Fibroblast of gingiva (primary cell): ENCODE results near the gene KCTD5.

Source experiments
- DNase-seq: peaks from one replicate; pipeline ENCODE4 v3.0.0-alpha.2; 2011; ENCODE audit warnings: low read depth

Gene KCTD5

DNA sequence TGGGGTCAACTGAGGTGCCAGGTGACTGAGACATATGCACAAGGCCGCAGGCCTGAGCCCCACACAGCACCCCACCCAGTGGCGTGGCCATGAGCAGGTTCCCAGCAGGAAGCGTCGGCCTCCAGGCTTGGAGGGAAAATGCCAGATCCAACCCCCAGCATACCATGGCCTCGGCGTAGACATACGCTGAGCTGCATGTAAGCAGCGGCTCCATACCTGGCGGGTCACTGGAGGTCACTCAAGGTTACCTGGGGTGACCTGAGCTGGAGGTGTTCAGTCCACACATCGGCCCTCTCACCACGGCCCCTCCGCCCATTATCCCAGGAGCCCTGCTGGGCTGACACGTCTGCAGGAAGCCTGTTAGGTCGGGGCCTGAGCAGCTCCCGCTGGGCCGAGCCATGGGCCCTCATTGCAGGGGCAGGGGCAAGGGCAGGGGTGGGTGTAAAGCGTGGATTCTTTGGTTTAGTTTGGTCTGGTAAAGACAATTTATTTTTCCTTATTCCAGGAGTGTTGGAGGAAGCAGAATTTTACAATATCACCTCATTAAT, 15.2 kb downstream of the KCTD5 start:
- no peak for DNase-seq

DNA sequence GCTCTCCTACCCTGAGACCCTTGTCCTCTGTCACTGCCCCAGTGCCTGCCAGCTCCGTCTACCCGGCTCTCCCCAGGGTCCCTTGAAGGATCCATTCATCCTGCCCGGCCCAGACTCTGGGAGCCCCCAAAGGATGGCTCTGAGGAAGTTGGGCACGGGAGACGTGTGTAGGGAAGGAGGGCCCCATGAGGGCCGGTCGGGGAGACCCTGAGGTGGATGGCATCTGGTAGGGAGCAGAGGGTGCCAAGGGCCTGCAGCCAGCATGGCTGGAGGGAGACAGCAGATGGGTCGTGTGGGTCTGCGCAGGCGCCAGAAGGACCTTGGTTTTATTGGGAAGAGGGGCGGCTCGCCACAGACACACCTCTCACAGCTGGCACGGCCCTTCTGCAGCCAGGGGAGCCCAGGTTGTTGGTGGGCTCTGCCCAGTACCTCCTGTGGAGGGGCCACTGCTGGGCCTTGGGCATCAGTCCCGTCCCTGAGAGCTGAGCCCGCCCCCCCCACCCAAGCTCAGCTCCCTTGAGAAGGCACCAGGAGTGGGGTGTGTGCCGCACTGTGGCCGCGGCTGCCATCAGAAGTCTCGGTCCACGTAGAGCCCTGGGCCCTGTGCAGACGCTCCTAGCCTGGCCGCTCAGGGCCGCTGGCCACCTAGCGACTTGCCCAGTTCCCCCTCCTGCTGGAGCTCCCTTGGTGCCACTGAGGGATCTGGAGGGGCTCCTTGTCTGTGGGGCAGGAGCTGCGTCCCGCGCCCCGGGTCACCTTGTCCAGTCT, 16.0 kb downstream of the KCTD5 start:
- DNase-seq = no peak

DNA sequence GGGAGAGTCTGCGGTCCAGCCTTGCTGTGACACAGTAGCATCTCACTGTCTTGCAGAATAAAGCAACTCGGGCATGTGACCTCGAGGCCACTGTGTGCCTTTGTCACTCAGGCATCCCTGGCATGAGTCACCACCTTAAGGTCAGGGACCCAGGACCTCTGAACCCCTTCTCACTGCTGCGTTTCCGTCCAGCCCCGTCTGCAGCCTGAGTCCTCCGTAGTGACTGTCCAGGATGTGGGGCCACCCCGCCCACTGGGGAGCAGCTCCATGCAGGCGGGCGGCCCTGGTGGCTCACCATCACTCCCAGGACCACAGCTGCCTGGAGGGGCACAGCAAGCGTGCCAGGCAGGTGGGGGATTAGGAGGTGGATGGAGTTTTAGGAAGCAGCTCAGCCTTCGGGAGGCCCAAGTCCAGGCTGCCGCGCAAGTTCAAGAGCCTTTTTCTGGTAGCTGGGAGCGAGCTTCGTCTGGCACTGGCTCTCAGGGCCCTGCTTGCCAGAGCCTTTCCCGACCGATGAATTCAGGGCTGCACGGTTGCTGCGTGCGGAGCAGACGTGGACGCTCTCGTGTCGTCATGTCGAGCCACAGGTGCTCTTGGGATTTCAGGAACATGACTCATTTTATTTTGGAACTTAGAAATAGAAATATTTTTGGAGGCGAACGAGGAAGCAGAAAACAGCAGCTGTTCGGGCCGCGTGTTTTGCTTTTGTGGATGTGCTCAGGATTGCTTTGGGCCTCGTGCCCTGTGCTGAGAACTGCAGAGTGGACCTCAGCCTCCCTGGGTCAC, 16.8 kb downstream of the KCTD5 start:
- DNase-seq = no peak

DNA sequence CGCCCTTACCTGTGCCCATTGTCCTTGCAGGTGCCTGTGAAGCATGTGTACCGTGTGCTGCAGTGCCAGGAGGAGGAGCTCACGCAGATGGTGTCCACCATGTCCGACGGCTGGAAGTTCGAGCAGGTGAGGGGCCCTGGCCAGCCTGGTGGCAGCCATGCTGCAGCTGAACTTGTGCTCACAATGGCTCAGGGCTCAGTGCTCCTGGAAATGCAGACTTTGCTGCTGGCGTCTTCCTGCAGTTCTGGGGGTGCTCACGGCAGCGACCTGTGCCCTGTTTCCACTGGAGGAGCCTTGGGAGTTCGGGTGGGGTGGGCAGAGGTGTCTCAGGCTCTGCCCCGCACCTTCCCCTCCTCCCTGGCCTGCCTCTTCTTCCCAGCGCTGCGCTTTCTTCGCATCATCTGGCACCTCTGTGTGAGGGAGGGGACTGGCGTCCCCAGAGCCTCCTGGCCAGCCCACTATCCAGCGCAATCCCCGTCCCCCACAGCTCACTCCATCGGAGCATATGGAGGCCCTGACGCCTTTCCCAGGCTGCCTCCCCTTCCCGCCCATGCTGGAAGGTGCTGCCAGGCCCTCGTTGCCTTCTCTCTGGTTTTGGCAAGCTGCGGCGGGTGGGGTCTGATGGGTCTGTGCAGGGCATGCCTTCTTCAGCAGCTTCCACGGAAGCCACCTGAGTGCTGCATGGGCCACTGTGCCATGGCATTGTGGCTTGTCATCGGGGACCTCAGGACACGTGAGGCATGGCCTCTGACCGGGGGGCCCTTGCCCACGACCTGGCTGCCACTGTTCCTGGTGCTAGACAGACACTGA, 17.7 kb downstream of the KCTD5 start:
- DNase-seq = no peak

DNA sequence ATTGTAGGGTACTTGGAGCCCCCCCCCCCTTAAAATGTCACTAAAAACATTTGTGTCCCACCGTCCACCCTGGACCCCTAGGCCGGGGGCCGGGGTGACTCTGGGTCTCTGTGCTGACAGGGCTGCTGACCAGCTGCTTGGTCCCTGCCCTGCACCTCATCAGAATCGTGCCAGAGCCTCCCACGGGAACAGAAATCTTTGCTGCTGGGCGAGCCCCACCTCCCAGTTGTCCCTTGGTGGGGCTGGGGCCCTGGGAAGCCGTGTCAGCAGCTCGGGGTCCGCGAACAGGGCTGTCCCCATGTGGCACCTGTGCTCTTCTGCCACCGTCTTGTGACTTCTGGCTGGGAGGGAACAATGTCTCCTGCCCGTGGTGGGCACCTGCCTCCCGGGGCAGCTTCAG, 18.5 kb downstream of the KCTD5 start:
- DNase-seq = no peak

DNA sequence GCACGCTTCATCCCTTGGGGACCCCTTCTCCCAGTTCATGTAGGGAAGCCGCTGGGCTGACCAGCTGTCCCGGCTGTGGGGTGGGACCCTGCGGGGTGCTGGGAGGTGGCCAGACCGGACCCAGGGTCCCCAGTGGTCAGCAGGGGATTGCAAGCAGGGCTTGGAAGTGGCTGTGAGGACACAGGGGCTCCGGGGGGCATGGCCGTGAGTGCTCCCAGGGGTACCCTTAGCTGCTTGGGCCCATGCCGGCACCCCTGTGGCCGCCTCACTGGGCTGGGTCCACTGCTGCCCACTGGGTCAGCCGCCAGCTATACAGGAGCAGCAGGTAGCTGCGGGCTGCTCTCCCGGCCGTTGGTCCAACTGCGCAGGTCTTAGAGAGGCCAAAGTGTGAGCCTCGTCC, 18.9 kb downstream of the KCTD5 start:
- DNase-seq = no peak

DNA sequence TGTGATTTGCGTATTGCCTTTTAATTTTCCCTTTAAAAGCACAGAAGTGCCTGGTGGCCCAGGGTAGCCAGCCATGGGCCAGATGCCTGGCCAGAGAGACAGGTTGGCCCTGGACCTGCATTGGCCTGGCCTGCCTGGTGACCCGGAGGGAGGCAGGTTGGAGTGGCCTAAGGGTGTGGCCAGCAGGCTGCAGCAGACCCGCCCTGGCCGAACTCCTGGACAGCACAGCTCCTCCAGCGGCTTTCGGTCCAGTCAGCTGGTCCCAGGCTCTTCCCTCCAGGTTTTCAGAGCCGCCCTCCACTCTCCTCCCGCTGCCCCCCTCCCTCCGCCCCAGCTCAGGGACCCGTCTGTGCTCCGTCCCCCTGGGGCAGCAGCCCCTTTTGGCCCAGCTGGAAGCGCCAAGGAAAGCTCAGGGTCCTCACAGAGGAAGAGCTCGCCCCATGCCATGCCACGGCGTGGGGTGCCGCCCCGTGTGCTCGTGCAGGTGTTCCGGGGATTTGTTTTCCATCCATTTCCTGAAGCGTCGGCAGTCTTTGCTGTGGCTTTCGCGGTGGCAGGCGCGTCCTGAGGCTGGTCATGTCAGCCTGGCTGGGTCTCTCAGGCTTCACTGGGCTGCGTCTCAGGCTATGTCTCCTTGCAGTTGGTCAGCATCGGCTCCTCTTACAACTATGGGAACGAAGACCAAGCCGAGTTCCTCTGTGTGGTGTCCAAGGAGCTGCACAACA, 19.6 kb downstream of the KCTD5 start:
- no peak for DNase-seq

DNA sequence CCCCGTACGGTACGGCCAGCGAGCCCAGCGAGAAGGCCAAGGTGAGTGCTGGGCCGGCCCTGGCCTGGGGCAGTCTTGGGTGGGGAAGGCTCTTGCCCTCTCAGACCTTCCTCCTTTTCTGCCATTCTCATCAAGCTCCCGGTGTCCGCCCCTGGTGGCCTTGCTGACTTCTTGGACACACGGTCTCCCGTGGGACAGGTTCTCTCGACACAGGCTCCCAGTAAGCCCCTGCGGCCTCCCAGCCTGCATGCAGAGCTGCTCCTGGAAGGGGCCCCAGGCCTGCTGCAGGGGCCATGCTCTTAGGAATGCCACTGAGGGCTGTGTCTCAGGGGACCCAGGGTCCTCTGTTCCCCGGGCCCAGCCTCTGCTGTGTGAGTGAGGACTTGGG, 20.1 kb downstream of the KCTD5 start:
- DNase-seq = no peak

DNA sequence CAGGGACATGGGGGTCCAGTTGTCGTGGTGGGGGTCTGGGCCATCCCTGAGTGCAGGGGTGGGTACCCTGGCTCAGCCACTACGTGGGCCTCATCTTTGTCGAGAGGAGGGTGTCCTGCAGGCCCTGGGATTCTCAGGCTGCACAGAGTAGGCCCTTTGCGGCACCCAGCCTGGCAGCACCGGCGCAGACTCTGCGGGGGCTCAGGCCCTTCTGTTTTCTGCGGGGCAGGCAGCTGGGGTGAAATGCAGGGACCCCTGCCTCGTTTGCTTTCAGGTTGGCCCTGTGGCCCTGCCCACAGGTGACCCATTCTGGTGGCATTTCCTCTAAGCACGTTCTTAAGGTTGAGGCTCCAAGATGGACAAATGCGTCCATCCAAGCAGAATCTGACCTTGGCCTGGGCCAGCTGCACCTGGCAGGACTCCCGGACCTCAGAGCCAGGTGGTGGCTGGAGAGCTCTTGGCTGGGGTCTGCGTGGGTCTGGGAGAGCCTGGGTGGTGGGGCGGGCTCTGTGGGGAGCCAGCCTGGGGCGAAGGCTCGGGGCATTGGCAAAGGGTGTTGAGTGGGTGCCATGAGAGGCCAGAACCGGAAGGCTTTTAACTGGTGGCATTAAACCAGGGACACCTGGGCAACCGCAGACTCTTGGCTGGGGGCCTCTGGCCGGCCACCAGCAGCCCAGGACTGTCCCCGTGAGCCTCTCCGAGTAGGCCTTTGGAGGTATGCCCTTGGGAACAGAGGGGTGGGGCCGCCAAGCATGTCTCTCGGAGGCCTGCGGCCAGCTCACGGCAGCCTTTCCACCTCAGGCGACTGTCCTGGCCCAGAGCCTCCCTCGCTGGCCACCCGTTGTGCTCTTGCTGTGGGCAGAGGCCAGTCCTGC, 20.8 kb downstream of the KCTD5 start:
- no peak for DNase-seq

DNA sequence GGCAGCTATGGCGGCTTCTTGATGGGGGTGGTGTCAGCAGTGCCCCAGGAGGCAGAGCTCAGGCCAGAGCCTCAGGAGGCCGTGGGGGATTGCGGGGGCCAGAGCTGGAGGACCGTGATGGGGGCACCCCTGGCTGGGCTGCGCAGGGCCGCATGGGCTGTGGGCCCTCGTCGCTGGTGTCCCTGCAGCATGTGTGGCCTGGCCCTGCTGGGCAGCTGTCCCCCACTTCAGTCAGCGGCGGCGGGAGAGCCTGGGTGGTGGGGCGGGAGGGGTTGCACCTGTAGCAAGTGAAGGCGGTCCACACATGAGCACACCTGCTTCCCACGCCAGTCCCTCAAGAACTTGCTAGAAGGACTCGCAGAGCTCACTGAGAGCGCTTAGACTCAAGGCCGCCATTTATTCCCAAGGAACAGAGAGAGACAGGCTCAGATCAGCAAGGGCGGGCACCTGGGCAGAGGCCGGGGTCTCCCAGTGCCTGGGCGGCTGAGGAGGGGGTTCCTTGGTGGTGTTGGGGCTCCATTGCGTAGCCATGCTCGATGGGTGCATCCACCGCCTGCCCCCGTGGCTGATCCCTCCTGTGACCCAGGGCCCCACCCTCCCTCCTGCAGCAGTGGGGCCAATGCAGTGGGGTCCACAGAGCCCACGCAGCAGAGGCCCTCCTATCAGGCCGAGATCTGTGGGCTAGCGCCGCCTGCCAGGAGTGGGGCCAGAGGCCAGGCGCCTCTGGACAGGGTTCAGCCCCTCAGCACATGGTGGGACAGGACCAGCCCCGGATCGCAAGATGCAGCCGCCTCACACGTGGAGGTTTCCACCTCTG, 22.1 kb downstream of the KCTD5 start:
- no peak for DNase-seq

DNA sequence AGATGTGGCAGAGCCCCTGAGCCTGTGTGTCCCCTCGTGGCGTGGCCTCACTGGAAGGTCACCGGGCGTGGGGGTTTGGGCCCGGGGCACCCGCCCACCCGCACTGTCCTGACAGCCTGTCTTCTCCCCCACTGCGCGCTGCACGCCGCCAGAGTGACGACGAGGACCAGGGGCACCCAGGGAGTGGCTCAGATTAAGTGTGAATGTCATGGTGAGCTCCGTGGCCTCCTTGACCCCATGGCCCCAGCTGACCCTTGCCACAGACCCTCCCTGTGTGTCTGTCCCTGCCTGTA, 22.6 kb downstream of the KCTD5 start:
- DNase-seq = no peak

DNA sequence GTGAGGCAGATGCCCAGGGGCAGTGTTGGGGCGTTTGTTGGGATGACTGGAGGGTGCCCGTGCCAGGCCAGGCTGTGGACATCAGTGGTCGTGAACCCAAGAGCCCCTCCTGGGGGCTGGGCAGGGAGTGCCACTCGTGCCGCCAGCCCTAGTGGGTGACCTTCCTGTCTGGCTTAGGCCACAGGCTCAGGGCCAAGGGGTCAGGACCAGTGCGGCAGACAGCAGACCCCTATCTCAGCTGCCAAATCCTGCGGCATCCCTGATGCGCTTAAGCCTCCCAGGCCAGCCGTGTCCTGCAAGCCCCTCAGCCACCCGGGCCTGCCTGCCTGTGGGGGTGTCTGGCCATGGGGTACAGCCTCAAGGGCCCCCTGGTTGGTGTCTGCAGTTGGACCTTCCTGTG, 23.0 kb downstream of the KCTD5 start:
- DNase-seq = no peak

DNA sequence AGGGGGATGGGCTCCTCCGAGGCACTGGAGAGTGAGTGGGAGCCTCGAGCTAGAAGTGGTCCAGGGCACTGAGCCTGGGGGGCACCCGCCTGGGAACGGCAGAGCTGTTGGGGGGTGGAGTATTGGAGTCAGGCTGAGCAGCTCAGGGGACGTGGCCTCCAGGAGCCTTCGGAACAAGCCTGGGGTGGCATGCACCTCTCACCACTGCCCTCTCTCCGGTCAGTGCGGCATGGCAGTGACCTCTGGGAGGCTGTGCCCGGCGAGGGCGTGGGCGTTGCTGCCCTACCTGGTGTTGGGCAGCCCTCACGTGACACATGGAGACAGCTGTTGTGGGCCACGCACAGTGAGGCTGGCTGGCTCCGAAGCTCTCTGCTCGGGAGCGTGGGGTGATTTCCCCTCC, 23.8 kb downstream of the KCTD5 start:
- no peak for DNase-seq

DNA sequence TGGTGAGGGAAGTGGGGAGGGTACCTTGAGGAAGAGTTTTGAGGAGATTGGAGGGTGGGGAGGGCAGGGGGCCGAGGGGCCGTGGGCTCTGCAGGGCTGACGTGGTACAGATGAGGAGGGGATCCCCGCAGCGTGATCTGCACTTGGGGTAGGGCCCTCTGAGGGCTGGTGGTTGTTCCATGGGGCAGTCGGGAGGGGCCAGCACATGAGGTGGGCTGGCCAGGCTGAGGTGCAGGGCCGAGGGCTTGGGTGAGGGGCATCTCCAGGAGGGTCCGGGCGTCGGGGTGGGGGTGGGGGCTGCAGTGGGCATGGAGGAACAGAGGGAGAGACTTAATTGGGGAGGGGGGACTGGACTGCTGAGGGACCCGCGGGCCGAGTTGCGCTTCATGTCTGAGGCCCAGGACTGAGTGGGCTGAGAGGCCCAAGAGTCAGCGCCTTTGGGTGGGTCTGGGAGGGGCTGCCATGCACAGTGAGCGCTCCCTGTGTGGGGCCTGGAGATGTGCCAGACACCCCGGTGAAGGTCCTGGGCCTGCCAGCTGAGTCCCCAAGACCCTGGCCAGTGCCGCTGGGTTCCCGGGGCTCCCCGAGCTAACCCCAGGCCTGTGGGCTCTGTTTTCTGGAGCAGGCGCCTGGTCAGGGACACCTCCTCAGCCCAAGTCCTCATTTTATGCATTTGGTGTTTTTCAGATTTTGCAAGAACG, 24.4 kb downstream of the KCTD5 start:
- DNase-seq = no peak

DNA sequence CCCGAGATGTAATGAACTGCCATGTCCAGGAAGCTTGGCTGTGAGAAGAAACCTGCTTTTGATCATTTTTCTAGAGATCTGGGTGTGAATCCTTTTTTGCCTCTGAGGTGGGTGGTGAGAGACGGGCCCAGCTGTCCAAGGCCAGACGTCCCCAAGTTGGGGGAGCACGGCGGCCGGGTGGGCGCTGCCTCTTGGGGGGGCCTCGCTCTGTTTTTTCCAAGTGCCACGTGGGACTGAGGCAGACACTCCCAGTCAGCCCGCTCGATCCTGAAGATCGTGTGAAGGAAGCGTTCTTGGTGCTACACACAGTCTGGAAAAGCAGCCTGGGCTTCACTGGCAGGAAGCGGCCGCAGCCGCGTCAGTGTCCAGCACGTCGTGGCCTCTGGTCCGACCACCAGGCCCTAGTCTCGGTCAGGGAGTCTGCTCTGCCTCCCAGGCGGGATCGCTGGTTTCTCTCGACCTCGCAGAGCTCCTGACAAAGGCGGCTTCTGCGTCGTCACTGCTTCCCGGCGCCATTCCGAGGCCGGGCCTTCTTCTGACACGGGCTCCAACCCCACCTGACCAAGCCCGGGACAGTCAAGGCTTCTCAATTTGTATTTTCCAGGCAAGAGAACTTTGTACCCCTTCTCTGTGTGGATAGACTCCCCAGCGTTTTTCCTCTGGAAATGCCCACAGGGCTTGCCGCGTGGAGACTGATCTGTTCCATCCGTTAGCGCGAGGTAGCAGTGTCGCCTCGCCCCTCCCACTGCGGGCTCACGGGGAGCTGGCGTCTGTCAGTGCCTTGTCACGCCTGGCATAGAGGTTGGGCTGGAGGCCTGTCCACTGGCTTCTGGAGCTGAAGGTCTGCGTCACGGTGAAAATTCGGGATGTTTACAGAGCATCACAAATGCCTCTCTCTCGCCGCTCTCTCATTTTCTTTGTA, 25.3 kb downstream of the KCTD5 start:
- DNase-seq = no peak

DNA sequence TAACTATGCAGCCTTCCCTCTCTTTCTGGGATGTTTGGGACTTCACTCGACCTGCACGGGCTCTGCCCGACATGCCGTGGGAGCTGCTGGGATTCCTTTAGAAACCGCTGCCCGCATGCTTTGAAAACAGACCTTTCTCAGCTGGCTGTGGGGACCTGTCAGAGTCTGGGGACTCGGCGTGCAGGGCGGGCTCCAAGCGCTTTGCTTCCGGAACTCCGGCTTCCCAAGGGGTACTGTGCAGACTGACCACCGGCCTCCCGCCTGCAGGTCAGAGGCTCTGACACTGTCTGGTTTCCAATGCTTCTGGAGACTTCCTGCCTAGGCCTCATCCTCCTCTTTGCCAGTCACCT, 25.9 kb downstream of the KCTD5 start:
- no peak for DNase-seq

DNA sequence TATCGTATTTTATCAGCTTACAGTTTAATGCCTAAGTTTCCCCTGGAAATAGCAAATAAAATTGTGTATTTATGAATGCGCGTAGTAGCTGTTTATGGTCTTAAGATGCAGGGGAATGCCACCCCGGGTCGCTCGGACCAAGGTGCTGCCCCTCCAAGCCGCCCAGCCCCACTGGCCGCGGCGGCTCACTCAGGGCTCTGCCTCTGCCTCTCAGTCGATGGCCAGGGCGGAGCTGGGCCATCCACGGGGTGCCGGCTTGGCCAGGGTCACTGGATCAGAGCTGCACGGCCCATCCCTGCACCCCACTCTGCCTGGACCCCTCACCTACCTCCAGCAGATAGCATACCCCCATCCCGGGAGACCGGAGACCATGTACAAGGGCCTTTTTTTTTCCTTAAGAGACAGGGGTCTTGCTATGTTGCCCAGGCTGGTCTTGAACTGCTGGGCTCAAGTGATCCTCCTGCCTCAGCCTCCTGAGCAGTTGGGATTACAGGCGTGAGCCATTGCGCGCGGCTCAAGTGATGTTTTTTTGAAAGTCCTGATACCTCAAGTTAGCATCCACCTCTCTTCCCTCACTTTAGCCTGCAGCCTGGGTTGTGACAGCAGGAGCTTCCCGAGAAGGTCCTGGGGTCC, 26.7 kb downstream of the KCTD5 start:
- no peak for DNase-seq

DNA sequence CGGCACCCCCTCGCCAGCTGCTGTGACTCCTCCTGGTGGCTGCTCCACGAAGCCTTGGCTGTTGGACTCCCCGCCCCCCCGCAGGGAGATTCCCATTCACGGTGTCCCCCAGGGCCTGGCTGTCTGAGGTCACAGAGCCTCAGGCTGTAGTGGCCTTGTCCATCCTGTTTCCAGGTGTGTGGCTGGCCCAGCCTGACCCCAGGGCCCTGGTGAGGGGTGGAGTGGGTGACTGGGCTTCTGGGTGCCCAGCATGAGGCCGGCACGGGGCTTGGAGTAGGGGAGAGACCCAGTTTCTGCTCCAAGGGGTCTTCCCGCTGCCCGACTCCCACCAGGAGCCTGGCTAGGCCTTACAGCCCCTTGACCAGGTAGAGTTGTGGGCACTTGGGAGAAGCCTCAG, 27.3 kb downstream of the KCTD5 start:
- no peak for DNase-seq
